Thoracic aorta (tissue), 2 donors: ENCODE measurements around the gene ZNRF3. TPM values are rescaled to one million over a fixed set of nuclear protein-coding genes. Genes with fewer than 3 reads are reported as not detected.

Source experiments
- ATAC-seq: fragments of 150-250 bp; one replicate; pipeline ENCODE4 v1.8.0; 2017; ENCODE audit warnings: low read depth; ENCODE audit not compliant: insufficient number of reproducible peaks, low FRiP score
- DNase-seq: peaks from one replicate; pipeline ENCODE4 v3.0.0-alpha.2; 2020; ENCODE audit warnings: low spot score
- H3K27ac ChIP-seq, 2 donors: fragments of 200-600 bp; sonication (generic); 1 replicate in 1 of 2; 2 replicates in 1 of 2; pipeline ENCODE4 v1.5.1; 2016; ENCODE audit warnings: mild to moderate bottlenecking in 2 of 2, moderate library complexity in 2 of 2
- H3K27me3 ChIP-seq: fragments of 200-600 bp; sonication (generic); replicated peaks from 2 replicates; pipeline ENCODE4 v1.6.0; 2016; ENCODE audit warnings: mild to moderate bottlenecking; ENCODE audit not compliant: insufficient read depth
- H3K36me3 ChIP-seq: fragments of 200-600 bp; sonication (generic); one replicate; pipeline ENCODE4 v1.5.1; 2016
- H3K4me1 ChIP-seq, 2 donors: fragments of 200-600 bp; sonication (generic); 1 replicate in 1 of 2; 2 replicates in 1 of 2; pipeline versions ENCODE4 v1.5.1 to v1.6.0; 2016; ENCODE audit warnings: low read depth in 2 of 2, mild to moderate bottlenecking in 1 of 2; ENCODE audit not compliant: control insufficient read depth in 1 of 2
- H3K4me3 ChIP-seq: fragments of 200-600 bp; sonication (generic); 2 replicates; pipeline ENCODE4 v1.5.1; 2016; ENCODE audit warnings: mild to moderate bottlenecking
- H3K9me3 ChIP-seq: fragments of 200-600 bp; sonication (generic); 2 replicates; pipeline ENCODE4 v1.5.1; 2016
- total RNA-seq, 2 donors: library from RNA; depleted of rRNA; stranded (reverse); fragments of >200 nt; gene quantifications; one replicate each; pipeline versions ENCODE4 v1.1.0 to v1.2.3, GENCODE V29; 2016
- TF ChIP-seq, protein P1 (sequence below): fragments of 200-600 bp; sonication (generic); IDR thresholded peaks from one replicate; pipeline ENCODE4 v1.5.1; 2019; ENCODE audit warnings: antibody characterized with exemption

Gene ZNRF3
- total RNA-seq, 2 donors from 2014 or later = 17.2 to 23.1 TPM

DNA sequence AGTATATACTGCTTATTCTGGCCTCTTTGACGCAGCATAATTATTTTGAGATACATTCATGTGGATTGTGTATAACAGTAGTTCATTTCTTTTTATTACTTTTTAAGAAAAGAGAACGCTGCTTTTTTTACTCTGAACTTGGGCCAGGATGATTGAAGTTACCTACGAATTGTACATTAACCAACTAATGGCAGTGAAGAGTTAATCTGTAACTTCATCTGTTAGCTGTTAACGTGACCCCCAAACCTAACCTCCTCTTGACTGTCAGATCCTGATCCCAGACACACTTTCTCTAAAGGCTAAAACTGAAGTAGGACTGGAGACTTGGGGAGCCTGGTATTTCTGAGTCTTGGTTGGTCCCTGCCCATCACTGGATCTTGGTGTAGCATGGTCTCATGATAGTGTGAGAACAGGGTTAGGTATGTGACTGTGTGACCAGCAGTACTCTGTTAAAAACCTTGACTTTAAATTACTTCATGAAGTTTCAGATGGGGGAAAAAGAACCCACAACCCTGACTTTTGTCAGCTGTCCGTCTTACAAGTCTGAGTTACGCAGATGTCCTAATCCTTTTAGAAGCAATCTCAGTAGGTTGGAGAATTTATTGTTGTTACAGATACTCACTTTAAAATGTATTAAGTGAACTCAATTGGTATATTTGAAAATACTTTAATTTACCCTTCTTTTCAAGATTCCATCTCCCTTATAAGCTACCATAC, 138.9 kb downstream of the ZNRF3 start:
- no peak overlapping the region for H3K27ac ChIP-seq
- no peaks in the 10 kb centered on the region for H3K27me3 ChIP-seq
- no peaks in the 10 kb centered on the region for H3K36me3 ChIP-seq
- DNase-seq = no peak
- TF ChIP-seq, protein P1, sequence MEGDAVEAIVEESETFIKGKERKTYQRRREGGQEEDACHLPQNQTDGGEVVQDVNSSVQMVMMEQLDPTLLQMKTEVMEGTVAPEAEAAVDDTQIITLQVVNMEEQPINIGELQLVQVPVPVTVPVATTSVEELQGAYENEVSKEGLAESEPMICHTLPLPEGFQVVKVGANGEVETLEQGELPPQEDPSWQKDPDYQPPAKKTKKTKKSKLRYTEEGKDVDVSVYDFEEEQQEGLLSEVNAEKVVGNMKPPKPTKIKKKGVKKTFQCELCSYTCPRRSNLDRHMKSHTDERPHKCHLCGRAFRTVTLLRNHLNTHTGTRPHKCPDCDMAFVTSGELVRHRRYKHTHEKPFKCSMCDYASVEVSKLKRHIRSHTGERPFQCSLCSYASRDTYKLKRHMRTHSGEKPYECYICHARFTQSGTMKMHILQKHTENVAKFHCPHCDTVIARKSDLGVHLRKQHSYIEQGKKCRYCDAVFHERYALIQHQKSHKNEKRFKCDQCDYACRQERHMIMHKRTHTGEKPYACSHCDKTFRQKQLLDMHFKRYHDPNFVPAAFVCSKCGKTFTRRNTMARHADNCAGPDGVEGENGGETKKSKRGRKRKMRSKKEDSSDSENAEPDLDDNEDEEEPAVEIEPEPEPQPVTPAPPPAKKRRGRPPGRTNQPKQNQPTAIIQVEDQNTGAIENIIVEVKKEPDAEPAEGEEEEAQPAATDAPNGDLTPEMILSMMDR = no peak
- H3K4me3 ChIP-seq = no peak overlapping the region
- no peaks in the 10 kb centered on the region for H3K9me3 ChIP-seq
- no peak for ATAC-seq
- H3K4me1 ChIP-seq = peaks cover 0 to 11% of the 10 kb centered on the region in 2 donors

DNA sequence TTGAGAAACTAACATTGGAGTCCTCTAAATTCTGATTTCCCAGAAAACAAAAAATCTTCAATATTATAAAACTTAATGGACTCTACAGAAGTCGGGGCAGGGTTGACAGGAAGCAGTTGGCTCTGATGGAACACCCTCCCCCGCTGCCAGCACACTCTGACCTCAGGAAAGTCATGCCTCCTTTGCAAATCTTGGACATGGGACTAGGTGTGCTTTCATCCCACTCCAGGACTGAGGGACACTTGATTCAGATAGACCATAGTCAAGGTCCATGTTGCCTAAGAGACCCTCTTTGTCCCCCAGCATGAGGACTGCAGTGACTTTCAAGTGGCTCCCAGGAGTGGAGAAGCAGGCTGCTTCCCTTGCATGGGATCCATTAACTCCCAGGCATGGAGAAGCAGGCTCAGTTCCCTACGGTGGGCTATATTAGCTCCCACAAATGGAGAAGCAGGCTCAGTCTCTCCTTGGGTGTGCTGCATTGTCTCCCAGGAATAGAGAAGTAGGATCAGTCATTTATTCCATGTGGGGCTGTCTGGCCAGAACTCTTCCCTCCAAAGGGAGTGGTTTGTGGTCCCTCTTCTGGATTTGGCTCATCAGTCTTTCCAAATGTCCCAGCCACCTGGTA, 139.9 kb downstream of the ZNRF3 start:
- H3K4me1 ChIP-seq = peaks cover 0 to 11% of the 10 kb centered on the region in 2 donors
- TF ChIP-seq, protein P1 = no peak
- no peaks in the 10 kb centered on the region for H3K27me3 ChIP-seq
- no peaks in the 10 kb centered on the region for H3K36me3 ChIP-seq
- ATAC-seq (no peak), DNase-seq (no peak)
- H3K4me3 ChIP-seq = no peak overlapping the region
- no peaks in the 10 kb centered on the region for H3K9me3 ChIP-seq
- H3K27ac ChIP-seq = no peak overlapping the region

DNA sequence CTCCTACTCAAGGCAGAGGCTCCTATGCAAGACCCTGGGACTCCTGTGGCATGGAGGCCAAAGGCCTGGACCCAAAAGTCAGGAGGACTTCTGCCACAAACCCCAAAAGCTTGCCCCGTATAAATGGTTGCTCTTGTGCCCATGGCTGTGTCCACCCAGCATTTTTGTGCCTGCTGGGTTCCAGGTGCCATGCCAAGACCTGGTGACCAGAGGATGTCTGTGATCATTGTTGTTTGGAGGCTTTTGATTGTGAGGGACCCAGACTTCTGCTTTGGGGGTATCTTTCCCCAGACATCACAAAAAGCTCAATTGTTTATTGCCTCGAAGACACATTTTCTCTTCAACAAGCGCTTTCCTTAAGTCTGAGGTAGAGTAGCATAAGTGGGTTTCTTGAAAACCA, 143.2 kb downstream of the ZNRF3 start:
- no peak overlapping the region for H3K27ac ChIP-seq
- no peak overlapping the region for H3K4me3 ChIP-seq
- TF ChIP-seq, protein P1 = no peak
- no peak for DNase-seq
- no peak for ATAC-seq
- H3K9me3 ChIP-seq = no peaks in the 10 kb centered on the region
- no peaks in the 10 kb centered on the region for H3K27me3 ChIP-seq
- H3K36me3 ChIP-seq = no peaks in the 10 kb centered on the region
- H3K4me1 ChIP-seq = peaks cover 5 to 26% of the 10 kb centered on the region in 2 donors

DNA sequence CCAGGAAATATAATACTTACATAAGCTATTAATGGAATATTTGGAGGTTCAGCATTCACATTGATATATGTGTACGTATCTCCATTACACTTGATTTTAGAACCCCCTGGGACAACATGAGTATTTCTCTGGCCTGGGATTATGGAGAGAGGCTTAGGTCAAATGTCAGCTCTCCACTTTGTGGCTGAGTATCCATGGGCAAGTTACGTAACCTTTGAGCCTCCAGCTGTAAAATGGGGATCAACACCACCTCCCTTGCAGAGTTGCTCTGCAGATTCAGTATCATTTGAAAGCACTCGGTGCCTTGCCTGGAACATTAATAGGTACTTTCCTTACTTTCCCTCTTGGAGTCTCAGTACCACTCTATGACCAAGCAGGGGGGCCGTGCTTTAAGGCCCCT, 145.1 kb downstream of the ZNRF3 start:
- H3K27ac ChIP-seq = no peak overlapping the region
- no peaks in the 10 kb centered on the region for H3K9me3 ChIP-seq
- no peak for ATAC-seq
- TF ChIP-seq, protein P1 = no peak
- no peaks in the 10 kb centered on the region for H3K36me3 ChIP-seq
- peaks cover 18 to 37% of the 10 kb centered on the region in 2 donors for H3K4me1 ChIP-seq
- no peak overlapping the region for H3K4me3 ChIP-seq
- DNase-seq = no peak
- no peaks in the 10 kb centered on the region for H3K27me3 ChIP-seq

DNA sequence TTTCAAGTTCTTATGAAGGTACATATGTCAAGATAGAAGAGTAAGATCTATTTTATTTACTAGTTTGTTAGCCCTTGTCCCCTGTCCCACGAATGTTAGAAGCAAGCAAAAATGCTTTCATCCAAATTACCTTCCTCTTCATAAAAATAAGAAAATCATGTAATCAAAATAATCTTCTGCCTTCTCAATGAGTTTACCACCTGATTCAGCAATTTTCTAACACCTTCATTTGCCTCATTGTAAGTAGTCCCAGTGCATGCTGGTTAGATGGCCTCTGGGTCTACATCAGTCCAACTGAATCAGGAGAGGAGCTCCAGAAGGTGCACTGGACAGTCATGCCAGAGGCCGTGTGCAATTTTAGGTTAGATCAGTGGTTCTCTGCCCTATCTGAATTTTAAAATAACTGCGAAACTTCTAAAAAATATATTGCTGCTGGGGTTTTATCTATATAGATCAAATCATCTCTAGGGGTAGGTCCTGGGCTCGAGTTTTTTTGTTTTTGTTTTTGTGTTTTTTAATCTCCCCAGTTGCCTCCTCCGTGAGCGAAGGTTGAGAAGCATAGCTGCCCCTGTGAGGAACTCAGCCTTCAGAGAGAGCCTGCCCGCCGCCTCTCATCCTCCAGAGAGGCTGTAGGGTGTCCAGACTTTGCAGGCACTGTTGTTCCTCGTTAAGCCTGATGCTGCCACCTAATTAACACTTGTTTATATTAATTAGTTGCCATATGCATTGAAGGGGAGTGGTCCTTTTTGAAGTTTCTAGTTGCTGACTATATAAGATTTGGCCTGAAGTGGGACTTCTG, 146.0 kb downstream of the ZNRF3 start:
- ATAC-seq = no peak
- TF ChIP-seq, protein P1 = no peak
- Histone ChIP-seq H3K4me1 (peaks cover 18 to 37% of the 10 kb centered on the region in 2 donors), H3K4me3 (no peak overlapping the region), H3K27me3 (no peaks in the 10 kb centered on the region), H3K9me3 (no peaks in the 10 kb centered on the region), H3K36me3 (no peaks in the 10 kb centered on the region), H3K27ac (peak overlapping the region; percentile 81 to 93)
- no peak for DNase-seq
